Bronchial epithelial cell (primary cell): ENCODE measurements around the gene LAMB1. TPM values are rescaled to one million over a fixed set of nuclear protein-coding genes. Genes with fewer than 3 reads are reported as not detected.

Source experiments
- DNase-seq: peaks from one replicate; pipeline ENCODE4 v3.0.0-alpha.2; 2010; ENCODE audit warnings: low read depth
- FAIRE-seq: peaks from 2 replicates; lab custom pipeline; 2011; peaks lifted over from hg19 to GRCh38; lab: Jason Lieb, UNC
- H3K27me3 ChIP-seq: 2 replicates; pipeline ENCODE4 v1.5.1; 2011; ENCODE audit warnings: low read length; ENCODE audit not compliant: control insufficient read depth, insufficient read depth
- H3K36me3 ChIP-seq: 2 replicates; pipeline ENCODE4 v1.5.1; 2011; ENCODE audit warnings: low read length; ENCODE audit not compliant: control insufficient read depth, insufficient read depth
- H3K4me3 ChIP-seq: 2 replicates; pipeline ENCODE4 v1.5.1; 2011; ENCODE audit warnings: mild to moderate bottlenecking, low read depth, low read length, control low read depth
- CTCF ChIP-seq: IDR thresholded peaks from 2 replicates; pipeline ENCODE4 v1.5.1; 2011; ENCODE audit warnings: mild to moderate bottlenecking, moderate library complexity, low read length, control low read depth, inconsistent platforms; ENCODE audit not compliant: insufficient read depth, severe bottlenecking
- total RNA-seq: library from RNA; depleted of rRNA; stranded (reverse); fragments of >200 nt; gene quantifications from 2 replicates; pipeline ENCODE4 v1.2.1, GENCODE V29; 2014

Gene LAMB1
- total RNA-seq, 1 donor from 2014 or later = 75.8 TPM

DNA sequence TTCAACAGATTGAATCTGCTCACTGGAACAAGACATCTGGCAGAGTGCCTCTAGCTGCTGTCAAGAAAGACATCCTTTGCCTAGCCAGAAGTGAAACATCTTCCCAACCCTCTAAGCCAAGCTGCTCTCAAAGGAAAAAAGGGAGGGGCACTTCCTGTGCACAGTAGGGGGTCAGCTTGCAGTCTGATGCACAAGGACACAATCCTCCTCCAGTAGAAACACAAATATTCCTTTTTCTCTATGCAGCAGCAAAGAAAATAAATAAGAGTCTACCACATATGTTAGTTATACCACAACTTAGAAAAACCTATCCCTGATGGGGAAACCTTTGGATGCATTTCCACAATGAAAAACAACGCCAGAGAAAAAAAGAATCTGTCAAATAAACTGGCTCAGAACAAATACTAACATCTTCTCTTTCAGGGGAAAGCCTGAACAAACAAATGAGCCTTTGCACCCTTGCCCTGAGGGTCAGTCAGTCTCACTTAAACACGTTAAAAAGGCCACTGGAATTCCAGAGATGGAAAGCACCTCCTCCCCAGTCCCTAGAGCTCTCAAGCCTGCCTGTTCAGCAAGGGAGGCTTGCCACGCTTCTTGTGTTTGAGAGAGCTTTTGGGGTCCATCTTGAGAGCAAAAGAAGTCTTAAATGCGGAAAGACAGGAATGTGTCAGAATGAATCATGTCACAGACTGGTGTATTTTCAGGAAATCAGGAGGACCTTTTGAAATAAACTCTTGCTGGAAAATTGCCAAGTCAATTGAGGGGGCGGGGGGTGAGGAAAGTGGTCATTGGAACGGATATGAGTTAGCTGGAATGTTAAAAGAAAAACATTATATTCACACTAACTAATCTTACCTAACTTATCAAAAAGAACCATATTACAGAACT lies 7.5 kb downstream of the LAMB1 start:
- H3K27me3 ChIP-seq = no peaks in the 10 kb centered on the region
- peaks cover 9% of the 10 kb centered on the region for H3K36me3 ChIP-seq
- TF ChIP-seq CTCF = no peak
- FAIRE-seq (no peak), DNase-seq (peak; percentile 88)
- no peak overlapping the region for H3K4me3 ChIP-seq

- no peaks in the 10 kb centered on the region for H3K27me3 ChIP-seq
- no peak for FAIRE-seq
- DNase-seq = no peak
- peaks cover 9% of the 10 kb centered on the region for H3K36me3 ChIP-seq
- no peak for TF ChIP-seq CTCF
- H3K4me3 ChIP-seq = no peak overlapping the region
These were observed 8.4 kb downstream of the LAMB1 start for GRCh38 chr7:107994421-107995030.

GRCh38 chr7:107993891-107994291 lies 9.1 kb downstream of the LAMB1 start:
- DNase-seq = no peak
- H3K36me3 ChIP-seq = peaks cover 9% of the 10 kb centered on the region

DNA sequence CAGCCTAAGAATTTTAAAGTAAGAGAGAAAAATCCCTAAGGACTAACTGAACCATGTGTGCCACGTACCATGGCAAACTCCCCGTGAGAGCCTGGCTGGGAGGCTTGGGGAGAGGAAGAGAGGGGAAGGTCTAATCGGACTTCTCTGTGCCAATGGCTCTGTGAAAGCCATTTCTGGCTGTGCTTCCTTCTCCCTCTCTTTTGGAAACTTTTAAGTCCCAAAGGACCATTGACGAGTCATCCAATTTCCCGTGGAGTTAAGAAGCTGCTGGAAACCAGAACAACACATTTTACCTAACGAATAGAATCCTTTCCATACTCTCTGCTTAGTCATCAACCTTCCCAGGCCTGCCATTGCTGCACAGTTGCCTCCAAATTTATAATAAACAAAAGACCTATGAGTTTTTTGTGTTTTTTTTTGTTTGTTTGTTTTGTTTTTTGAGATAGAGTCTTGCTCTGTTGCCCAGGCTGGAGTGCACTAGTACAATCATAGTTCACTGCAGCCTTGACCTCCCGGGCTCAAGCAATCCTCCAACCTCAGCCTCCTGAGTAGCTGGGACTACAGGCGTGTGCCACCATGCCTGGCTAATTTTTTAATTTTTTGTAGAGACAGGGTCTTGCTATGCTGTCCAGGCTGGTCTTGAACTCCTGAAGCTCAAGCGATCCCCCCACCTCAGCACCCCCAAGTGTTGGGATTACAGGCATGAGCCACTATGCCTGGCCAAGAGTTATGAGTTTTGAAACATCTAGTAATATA lies 13.2 kb downstream of the LAMB1 start:
- DNase-seq (peak; percentile 36), FAIRE-seq (no peak)
- TF ChIP-seq CTCF = no peak
- no peak overlapping the region for H3K4me3 ChIP-seq
- peaks cover 10% of the 10 kb centered on the region for H3K36me3 ChIP-seq
- no peaks in the 10 kb centered on the region for H3K27me3 ChIP-seq

More at GRCh38 chr7:107993891-107994291, 9.1 kb downstream of the LAMB1 start:
- Histone ChIP-seq H3K27me3 (no peaks in the 10 kb centered on the region), H3K4me3 (no peak overlapping the region)
- FAIRE-seq = no peak
- TF ChIP-seq CTCF = no peak

- no peaks in the 10 kb centered on the region for H3K27me3 ChIP-seq
- peaks cover 4% of the 10 kb centered on the region for H3K36me3 ChIP-seq
- H3K4me3 ChIP-seq = no peak overlapping the region
- FAIRE-seq (no peak), DNase-seq (peak; percentile 8)
- peak; percentile 25 for TF ChIP-seq CTCF
These were observed 20.0 kb downstream of the LAMB1 start for GRCh38 chr7:107982918-107983389.
